Globus pallidus (tissue), 1 donor: ENCODE results near the gene AUTS2.

Experiments used
- DNase-seq: peaks from one replicate; pipeline ENCODE4 v3.0.0-alpha.2; 2015; ENCODE audit warnings: low spot score

AUTS2 gene

GRCh38 chr7:69723663-69724062 is 125.4 kb downstream of the AUTS2 start:
- DNase-seq: no peak

GRCh38 chr7:69728304-69728703 is 130.0 kb downstream of the AUTS2 start:
- DNase-seq: no peak

- no peak for DNase-seq
Observed at GRCh38 chr7:69732203-69732602, 133.9 kb downstream of the AUTS2 start.

GRCh38 chr7:69735582-69735981 is 137.3 kb downstream of the AUTS2 start:
- DNase-seq: no peak

- no peak for DNase-seq
Observed at GRCh38 chr7:69736126-69736810, 138.0 kb downstream of the AUTS2 start.

DNA sequence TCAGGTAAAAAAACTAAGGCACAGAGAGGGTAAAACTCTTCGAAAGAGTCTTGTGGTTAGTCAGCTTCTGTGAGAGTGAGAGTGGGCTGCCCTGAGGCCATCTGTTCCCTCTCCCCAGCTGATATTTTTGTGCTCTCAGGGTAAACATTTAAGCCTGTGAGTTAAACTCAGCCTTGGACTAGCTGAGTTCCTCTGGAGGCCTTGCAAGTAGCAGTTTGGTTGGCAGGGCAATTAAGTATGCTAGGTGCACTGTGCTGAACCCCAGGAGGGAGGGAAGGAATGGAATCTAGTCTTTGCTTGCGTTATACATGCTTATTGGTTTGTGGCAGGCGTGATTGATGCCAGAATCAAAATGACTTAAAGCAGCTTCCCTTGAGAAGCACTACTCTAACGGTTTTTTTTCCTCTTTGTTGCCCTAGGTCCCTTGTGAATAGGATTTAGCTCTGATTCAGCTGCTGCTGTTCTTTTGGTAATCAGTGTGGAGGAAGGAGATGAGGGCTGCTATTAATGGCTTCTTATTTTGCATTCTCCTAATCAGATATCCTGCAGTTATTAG is 140.2 kb downstream of the AUTS2 start:
- no peak for DNase-seq

DNA sequence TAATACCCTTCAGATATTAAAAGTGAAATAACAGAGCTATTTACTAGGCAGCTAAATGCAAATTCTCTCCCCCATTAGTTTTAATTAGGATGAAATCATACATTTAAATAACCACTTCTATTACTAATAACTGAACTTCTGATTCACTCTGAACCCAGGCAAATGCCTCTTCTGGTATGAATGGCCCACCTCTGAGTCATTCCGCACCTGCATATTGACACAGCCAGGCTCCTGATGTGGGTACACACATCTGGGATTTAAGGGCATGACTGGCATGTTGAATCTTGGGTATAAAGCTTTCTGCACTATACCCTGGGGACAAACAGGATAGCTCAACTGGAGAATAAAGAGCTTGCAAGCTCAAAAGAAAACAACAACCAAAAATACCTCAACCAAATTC is 140.9 kb downstream of the AUTS2 start:
- DNase-seq: no peak

GRCh38 chr7:69739931-69740431 is 141.7 kb downstream of the AUTS2 start:
- DNase-seq: peak; percentile 66

- DNase-seq: no peak
Observed at GRCh38 chr7:69742237-69742636, 144.0 kb downstream of the AUTS2 start.

DNA sequence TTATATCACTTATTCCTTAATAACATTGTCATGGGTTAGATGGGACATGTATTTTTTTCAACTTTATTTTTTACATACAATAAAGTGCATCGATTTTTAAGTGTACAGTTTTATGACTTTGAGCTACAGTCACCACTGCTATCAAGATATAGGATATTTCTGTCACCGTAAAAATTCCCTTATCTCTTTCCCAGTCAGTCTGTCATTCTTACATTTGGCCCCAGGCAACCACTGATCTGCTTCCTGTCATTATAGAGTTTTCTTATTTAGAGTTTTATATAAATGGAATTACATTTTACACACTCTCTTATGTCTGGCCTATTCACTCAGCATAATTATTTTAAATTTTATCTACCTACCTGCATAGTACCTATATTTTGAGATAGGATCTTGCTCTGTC is 145.2 kb downstream of the AUTS2 start:
- no peak for DNase-seq

- DNase-seq: no peak
Observed at GRCh38 chr7:69744026-69744425, 145.8 kb downstream of the AUTS2 start.

DNA sequence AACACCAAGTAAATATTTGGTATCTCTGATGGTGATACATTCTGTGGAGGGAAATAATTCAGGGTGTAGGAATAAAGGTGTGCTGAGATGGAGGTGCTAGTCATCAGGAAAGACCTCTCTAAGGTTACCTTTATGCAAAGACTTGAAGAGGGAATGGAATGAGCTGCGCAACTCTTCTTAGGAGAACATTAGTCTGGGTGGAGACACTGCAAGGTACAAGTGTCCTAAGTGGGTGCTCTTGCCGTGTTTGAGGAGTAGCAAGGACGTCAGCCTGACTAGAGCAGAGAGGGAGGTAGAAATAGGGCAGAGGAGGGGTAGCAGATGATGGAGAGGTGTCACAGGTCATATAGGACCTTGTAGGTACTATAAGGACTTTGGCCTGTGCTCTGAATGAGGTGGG is 148.1 kb downstream of the AUTS2 start:
- DNase-seq: no peak

DNA sequence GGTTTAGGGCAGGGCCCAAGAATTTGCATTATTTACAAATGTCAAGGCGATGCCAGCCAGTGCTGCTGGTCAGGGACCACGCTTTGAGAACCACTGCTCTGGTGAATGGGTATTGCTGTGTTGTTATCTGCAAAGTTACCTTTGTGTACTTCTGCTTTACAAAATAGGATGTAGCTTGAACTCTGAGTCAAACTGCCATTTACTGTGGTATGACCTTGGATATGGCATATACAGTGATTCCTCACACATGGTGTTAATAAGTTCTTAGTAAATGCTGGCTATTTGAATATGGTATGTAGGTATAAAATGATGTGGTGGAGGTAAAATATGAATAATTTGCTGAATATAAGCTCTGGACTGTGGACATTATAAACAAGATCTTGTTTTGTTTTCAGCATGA is 148.9 kb downstream of the AUTS2 start:
- DNase-seq: no peak

- DNase-seq: no peak
Observed at GRCh38 chr7:69748530-69748929, 150.3 kb downstream of the AUTS2 start.

- no peak for DNase-seq
Observed at GRCh38 chr7:69749372-69749979, 151.2 kb downstream of the AUTS2 start.

DNA sequence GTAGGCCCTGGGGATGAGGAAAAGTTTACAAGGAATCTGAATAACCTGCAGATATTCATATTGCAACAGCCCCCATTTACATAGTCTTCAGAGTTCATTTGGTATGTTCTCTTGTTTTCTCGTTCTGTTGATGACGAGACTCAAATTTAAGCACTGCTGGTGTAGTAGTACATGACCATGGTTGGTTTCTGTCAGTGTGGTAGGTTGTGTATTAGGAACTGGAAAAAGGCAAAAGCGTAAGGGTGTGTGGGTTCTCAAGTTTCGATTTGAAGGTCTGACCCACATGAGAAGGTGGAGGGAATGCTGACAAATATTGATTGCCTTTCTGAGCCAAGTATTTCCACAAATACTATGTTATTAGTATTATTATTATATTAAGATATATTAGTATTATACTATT is 151.7 kb downstream of the AUTS2 start:
- no peak for DNase-seq

DNA sequence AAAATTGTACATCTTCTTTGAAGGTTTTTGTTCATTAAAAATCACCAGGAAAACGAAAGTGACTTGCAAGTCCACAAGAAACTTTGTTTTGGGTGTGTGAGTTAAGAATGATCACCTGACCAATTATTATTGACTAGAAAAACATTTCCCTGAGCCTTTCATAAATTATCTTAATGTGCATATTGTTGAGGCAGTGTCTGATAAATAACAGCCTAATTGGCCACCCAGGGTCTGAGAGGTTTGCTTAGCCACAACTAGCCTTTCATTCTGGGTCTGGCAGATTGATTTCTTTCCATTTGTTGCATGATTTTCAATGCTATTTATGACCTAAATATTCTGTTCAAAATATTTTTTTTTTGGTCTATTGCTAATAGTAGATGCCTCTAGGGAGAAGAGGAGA is 152.8 kb downstream of the AUTS2 start:
- no peak for DNase-seq

GRCh38 chr7:69753981-69754380 is 155.7 kb downstream of the AUTS2 start:
- no peak for DNase-seq

DNA sequence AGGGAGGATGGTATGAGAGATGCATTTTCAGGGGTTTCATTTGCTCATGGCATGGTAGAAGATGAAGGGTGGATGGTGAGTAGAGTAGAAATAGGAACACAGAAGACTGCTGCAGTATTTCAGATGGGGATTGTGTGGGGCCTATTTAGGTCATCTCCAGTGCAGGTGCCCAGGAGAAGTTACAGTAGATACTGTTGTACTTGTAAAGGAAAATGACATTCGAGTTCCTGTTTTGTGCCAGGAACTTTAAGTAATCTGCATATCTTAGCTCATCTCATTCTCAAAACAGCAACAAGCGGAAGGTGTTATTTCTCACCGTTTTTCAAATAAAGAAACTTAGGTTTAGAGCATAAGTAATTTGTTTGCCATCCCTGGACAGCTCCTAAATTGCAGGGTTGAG is 156.2 kb downstream of the AUTS2 start:
- DNase-seq: no peak

- peak; percentile 26 for DNase-seq
Observed at GRCh38 chr7:69756235-69756634, 158.0 kb downstream of the AUTS2 start.

DNA sequence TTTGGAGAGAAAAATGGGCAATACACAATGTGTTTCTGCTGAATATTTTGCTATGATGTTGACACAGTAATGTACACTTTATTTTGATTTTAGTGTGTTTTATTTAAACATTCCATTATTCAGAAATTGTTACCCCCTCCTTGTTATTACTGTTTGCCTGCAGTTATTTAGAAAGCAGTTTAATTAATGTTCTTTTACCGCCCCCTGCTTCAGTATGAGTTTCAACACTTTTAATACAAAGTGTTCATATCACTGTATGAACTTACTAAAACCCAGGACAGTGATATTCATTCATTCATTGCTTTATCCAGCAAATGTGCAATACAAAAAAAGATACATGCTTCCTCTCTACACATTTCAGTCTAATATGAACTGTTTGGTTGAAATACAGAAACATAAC is 159.3 kb downstream of the AUTS2 start:
- no peak for DNase-seq

GRCh38 chr7:69757981-69758430 is 159.7 kb downstream of the AUTS2 start:
- DNase-seq: no peak

DNA sequence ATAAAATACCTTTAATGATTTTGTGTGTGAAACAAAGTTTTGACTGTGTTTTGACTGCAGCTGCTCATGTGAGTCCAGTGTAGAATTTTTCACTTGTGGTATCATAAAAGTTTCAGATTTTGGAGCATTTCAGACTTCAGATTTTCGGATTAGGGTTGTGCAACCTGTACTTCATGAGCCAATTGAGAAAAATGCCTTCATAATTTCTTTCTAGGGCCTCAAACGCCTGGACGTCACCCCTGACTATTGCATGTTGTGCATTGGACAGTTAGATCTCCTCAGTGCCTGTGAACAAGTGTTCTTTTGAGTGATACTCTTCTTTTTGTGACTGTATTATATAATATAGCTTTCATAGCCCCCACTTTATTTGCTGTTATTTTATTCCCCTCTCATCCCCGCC is 161.1 kb downstream of the AUTS2 start:
- no peak for DNase-seq
